GM19395 (cell line): ENCODE measurements around the gene ZBTB20.

ENCODE experiments used
- ATAC-seq: cut with Tn5 transposase; IDR thresholded peaks from one replicate; pipeline ENCODE4 v1.9.1; 2021; ENCODE audit warnings: mild to moderate bottlenecking, moderate library complexity; ENCODE audit not compliant: unreplicated experiment

The ZBTB20 gene

GRCh38 chr3:115092220-115092791, 54.8 kb downstream of the ZBTB20 start:
- peak; percentile 86 for ATAC-seq

- no peak for ATAC-seq
These were observed 56.4 kb downstream of the ZBTB20 start for GRCh38 chr3:115090712-115091111.

GRCh38 chr3:115089481-115089880, 57.6 kb downstream of the ZBTB20 start:
- no peak for ATAC-seq

GRCh38 chr3:115087512-115087911, 59.6 kb downstream of the ZBTB20 start:
- no peak for ATAC-seq

- no peak for ATAC-seq
These were observed 60.7 kb downstream of the ZBTB20 start for GRCh38 chr3:115086344-115086743.

- ATAC-seq, result no peak
These were observed 61.8 kb downstream of the ZBTB20 start for GRCh38 chr3:115085197-115085865.

GRCh38 chr3:115084686-115085085, 62.4 kb downstream of the ZBTB20 start:
- ATAC-seq, result no peak

GRCh38 chr3:115082260-115082659, 64.8 kb downstream of the ZBTB20 start:
- no peak for ATAC-seq

GRCh38 chr3:115081444-115081843, 65.6 kb downstream of the ZBTB20 start:
- no peak for ATAC-seq

- no peak for ATAC-seq
These were observed 69.4 kb downstream of the ZBTB20 start for GRCh38 chr3:115077501-115078250.

- ATAC-seq, result no peak
These were observed 72.6 kb downstream of the ZBTB20 start for GRCh38 chr3:115074502-115074901.

- ATAC-seq, result no peak
These were observed 74.6 kb downstream of the ZBTB20 start for GRCh38 chr3:115072265-115073021.

GRCh38 chr3:115071601-115072000, 75.5 kb downstream of the ZBTB20 start:
- ATAC-seq, result no peak

- no peak for ATAC-seq
These were observed 75.9 kb downstream of the ZBTB20 start for GRCh38 chr3:115071166-115071565.

- no peak for ATAC-seq
These were observed 78.3 kb downstream of the ZBTB20 start for GRCh38 chr3:115068799-115069198.

- no peak for ATAC-seq
These were observed 84.6 kb downstream of the ZBTB20 start for GRCh38 chr3:115062412-115062956.

- ATAC-seq, result no peak
These were observed 85.1 kb downstream of the ZBTB20 start for GRCh38 chr3:115062009-115062408.

GRCh38 chr3:115052906-115053305, 94.2 kb downstream of the ZBTB20 start:
- ATAC-seq, result no peak

GRCh38 chr3:115042351-115042750, 104.7 kb downstream of the ZBTB20 start:
- no peak for ATAC-seq

- peak; percentile 56 for ATAC-seq
These were observed 106.3 kb downstream of the ZBTB20 start for GRCh38 chr3:115040673-115041286.

GRCh38 chr3:115040246-115040645, 106.8 kb downstream of the ZBTB20 start:
- no peak for ATAC-seq
